RWPE2 (cell line): Measurements from ENCODE around the gene SLAMF8.
A peak's percentile ranks its signal among the peaks of the same experiment; 100 is the strongest.

ENCODE experiments used
- ATAC-seq: fragments of 200-7000 bp; cut with Tn5 transposase; 3 replicates; pipeline ENCODE4 v1.9.1; 2021; ENCODE audit warnings: low read depth
- DNase-seq: peaks from one replicate; pipeline ENCODE4 v3.0.0-alpha.2; 2020; ENCODE audit warnings: low spot score
- H3K27ac ChIP-seq: fragments of 450-650 bp; 2 replicates; pipeline ENCODE4 v1.5.1; 2017; ENCODE audit warnings: mild to moderate bottlenecking; ENCODE audit not compliant: poor library complexity, severe bottlenecking
- H3K27me3 ChIP-seq: fragments of 250-450 bp; sonication (Bioruptor Pico); 2 replicates; pipeline ENCODE4 v1.5.1; 2021; ENCODE audit warnings: mild to moderate bottlenecking, moderate library complexity; ENCODE audit not compliant: insufficient read depth, poor library complexity, severe bottlenecking
- H3K36me3 ChIP-seq: fragments of 250-450 bp; sonication (Bioruptor Pico); 2 replicates; pipeline ENCODE4 v1.5.1; 2020; ENCODE audit warnings: low read depth, mild to moderate bottlenecking, moderate library complexity
- H3K4me1 ChIP-seq: fragments of 250-450 bp; sonication (Bioruptor Pico); 2 replicates; pipeline ENCODE4 v1.5.1; 2021; ENCODE audit warnings: mild to moderate bottlenecking, moderate library complexity; ENCODE audit not compliant: insufficient read depth, poor library complexity, severe bottlenecking
- H3K4me3 ChIP-seq: fragments of 250-450 bp; sonication (Bioruptor Pico); 2 replicates; pipeline ENCODE4 v1.5.1; 2021; ENCODE audit warnings: mild to moderate bottlenecking, moderate library complexity; ENCODE audit not compliant: severe bottlenecking
- H3K9me3 ChIP-seq: fragments of 250-450 bp; sonication (Bioruptor Pico); 2 replicates; pipeline ENCODE4 v1.5.1; 2021; ENCODE audit warnings: mild to moderate bottlenecking, moderate library complexity; ENCODE audit not compliant: severe bottlenecking
- CTCF ChIP-seq: fragments of 450-650 bp; IDR thresholded peaks from one replicate; pipeline ENCODE4 v1.5.1; 2017; ENCODE audit warnings: mild to moderate bottlenecking, moderate library complexity; ENCODE audit not compliant: poor library complexity, severe bottlenecking

Gene SLAMF8

GRCh38 chr1:159856576-159856975 lies 29.9 kb downstream of the SLAMF8 start:
- Histone ChIP-seq H3K27ac (no peak overlapping the region), H3K36me3 (no peaks in the 10 kb centered on the region), H3K4me3 (no peak overlapping the region), H3K27me3 (no peaks in the 10 kb centered on the region), H3K9me3 (no peaks in the 10 kb centered on the region), H3K4me1 (peaks cover 5% of the 10 kb centered on the region)
- no peak for TF ChIP-seq CTCF
- DNase-seq (no peak), ATAC-seq (no peak)

- Histone ChIP-seq H3K36me3 (no peaks in the 10 kb centered on the region), H3K27me3 (no peaks in the 10 kb centered on the region), H3K27ac (no peak overlapping the region), H3K4me1 (peaks cover 5% of the 10 kb centered on the region), H3K4me3 (no peak overlapping the region), H3K9me3 (no peaks in the 10 kb centered on the region)
- TF ChIP-seq CTCF, result no peak
- DNase-seq, result no peak
- ATAC-seq, result no peak
Observed at GRCh38 chr1:159857889-159858288, 31.2 kb downstream of the SLAMF8 start.

- H3K27me3 ChIP-seq, result no peaks in the 10 kb centered on the region
- H3K9me3 ChIP-seq, result no peaks in the 10 kb centered on the region
- H3K36me3 ChIP-seq, result no peaks in the 10 kb centered on the region
- H3K4me1 ChIP-seq, result no peaks in the 10 kb centered on the region
- no peak overlapping the region for H3K4me3 ChIP-seq
- DNase-seq, result no peak
- no peak for ATAC-seq
- no peak overlapping the region for H3K27ac ChIP-seq
- TF ChIP-seq CTCF, result no peak
Observed at GRCh38 chr1:159859767-159860322, 33.2 kb downstream of the SLAMF8 start.

- Histone ChIP-seq H3K9me3 (no peaks in the 10 kb centered on the region), H3K4me3 (no peak overlapping the region), H3K27ac (no peak overlapping the region), H3K4me1 (no peaks in the 10 kb centered on the region), H3K36me3 (no peaks in the 10 kb centered on the region), H3K27me3 (no peaks in the 10 kb centered on the region)
- DNase-seq, result no peak
- no peak for TF ChIP-seq CTCF
- ATAC-seq, result 0 out of 3 replicates have a peak, but pooled peaks have one; percentile 11
Observed at GRCh38 chr1:159860456-159860855, 33.8 kb downstream of the SLAMF8 start.

- no peak overlapping the region for H3K27ac ChIP-seq
- no peaks in the 10 kb centered on the region for H3K4me1 ChIP-seq
- TF ChIP-seq CTCF, result no peak
- no peaks in the 10 kb centered on the region for H3K36me3 ChIP-seq
- no peak overlapping the region for H3K4me3 ChIP-seq
- H3K27me3 ChIP-seq, result no peaks in the 10 kb centered on the region
- DNase-seq (no peak), ATAC-seq (no peak)
- no peaks in the 10 kb centered on the region for H3K9me3 ChIP-seq
Observed at GRCh38 chr1:159861218-159861617, 34.5 kb downstream of the SLAMF8 start.
